Hepatocyte (in vitro differentiated cells): Measurements from ENCODE around the gene AEBP1. TPM values are rescaled to one million over a fixed set of nuclear protein-coding genes. Genes with fewer than 3 reads are reported as not detected.

Experiments used
- DNase-seq: peaks from one replicate; pipeline ENCODE4 v3.0.0-alpha.2; 2016; ENCODE audit warnings: low spot score
- H2AFZ ChIP-seq: fragments of 200-600 bp; sonication (generic); 2 replicates; pipeline ENCODE4 v1.6.0; 2016; ENCODE audit warnings: antibody characterized with exemption, mild to moderate bottlenecking
- H3K27ac ChIP-seq: fragments of 200-600 bp; sonication (generic); 2 replicates; pipeline ENCODE4 v1.5.1; 2016; ENCODE audit warnings: mild to moderate bottlenecking
- H3K27me3 ChIP-seq: fragments of 200-600 bp; sonication (generic); 2 replicates; pipeline ENCODE4 v1.6.1; 2016
- H3K36me3 ChIP-seq: fragments of 200-600 bp; sonication (generic); replicated peaks from 2 replicates; pipeline ENCODE4 v1.5.1; 2016; ENCODE audit warnings: low read depth; ENCODE audit not compliant: insufficient read depth
- H3K4me1 ChIP-seq: fragments of 200-600 bp; sonication (generic); 2 replicates; pipeline ENCODE4 v1.5.1; 2016; ENCODE audit warnings: mild to moderate bottlenecking, moderate library complexity; ENCODE audit not compliant: insufficient read depth
- H3K4me2 ChIP-seq: fragments of 200-600 bp; sonication (generic); 2 replicates; pipeline ENCODE4 v1.6.0; 2016
- H3K4me3 ChIP-seq: fragments of 200-600 bp; sonication (generic); 2 replicates; pipeline ENCODE4 v1.5.1; 2016; ENCODE audit warnings: mild to moderate bottlenecking
- H3K79me2 ChIP-seq: fragments of 200-600 bp; sonication (generic); 2 replicates; pipeline ENCODE4 v1.6.0; 2017; ENCODE audit warnings: mild to moderate bottlenecking
- H3K9me2 ChIP-seq: fragments of 200-600 bp; sonication (generic); replicated peaks from 2 replicates; pipeline ENCODE4 v1.6.0; 2017; ENCODE audit warnings: mild to moderate bottlenecking; ENCODE audit not compliant: insufficient read depth
- H3K9me3 ChIP-seq: fragments of 200-600 bp; sonication (generic); 2 replicates; pipeline ENCODE4 v1.5.1; 2016; ENCODE audit warnings: low read depth, mild to moderate bottlenecking
- H4K20me1 ChIP-seq: fragments of 200-600 bp; sonication (generic); 2 replicates; pipeline ENCODE4 v1.6.0; 2016; ENCODE audit warnings: mild to moderate bottlenecking; ENCODE audit not compliant: insufficient read depth, poor library complexity, severe bottlenecking
- EZH2 ChIP-seq: fragments of 200-600 bp; sonication (generic); IDR thresholded peaks from 2 replicates; pipeline ENCODE4 v1.6.1; 2016; ENCODE audit warnings: antibody characterized with exemption, mild to moderate bottlenecking, borderline replicate concordance
- EZH2phosphoT487 ChIP-seq: fragments of 200-600 bp; sonication (generic); IDR thresholded peaks from one replicate; pipeline ENCODE4 v1.6.1; 2018; ENCODE audit warnings: antibody characterized with exemption, mild to moderate bottlenecking, low read depth, moderate library complexity; ENCODE audit not compliant: unreplicated experiment, severe bottlenecking
- WGBS: methylation state at CpG from one replicate; pipeline ENCODE4 v1.1.6; 2016; ENCODE audit warnings: low lambda C conversion rate; ENCODE audit errors: missing lambda C conversion rate; 5-methylcytosine and 5-hydroxymethylcytosine counted together
- polyA plus RNA-seq: library from polyadenylated mRNA; unstranded; fragments of >200 nt; fragmentation: Nextera tagmentation; extraction: Ambion mirVana; gene quantifications from 2 replicates; pipeline ENCODE4 v1.2.1, GENCODE V29; 2016
- total RNA-seq: library from RNA; depleted of rRNA; stranded (reverse); fragments of >200 nt; gene quantifications from 2 replicates; pipeline ENCODE4 v1.2.3, GENCODE V29; 2014
- TF ChIP-seq, protein P1 (sequence below): fragments of 200-600 bp; sonication (generic); IDR thresholded peaks from 2 replicates; pipeline ENCODE4 v1.5.1; 2016; ENCODE audit warnings: antibody characterized with exemption, mild to moderate bottlenecking; ENCODE audit not compliant: poor library complexity

AEBP1 gene
- total and polyA plus RNA-seq, 2 experiments from 2014 or later = 26.7 to 108 TPM

DNA sequence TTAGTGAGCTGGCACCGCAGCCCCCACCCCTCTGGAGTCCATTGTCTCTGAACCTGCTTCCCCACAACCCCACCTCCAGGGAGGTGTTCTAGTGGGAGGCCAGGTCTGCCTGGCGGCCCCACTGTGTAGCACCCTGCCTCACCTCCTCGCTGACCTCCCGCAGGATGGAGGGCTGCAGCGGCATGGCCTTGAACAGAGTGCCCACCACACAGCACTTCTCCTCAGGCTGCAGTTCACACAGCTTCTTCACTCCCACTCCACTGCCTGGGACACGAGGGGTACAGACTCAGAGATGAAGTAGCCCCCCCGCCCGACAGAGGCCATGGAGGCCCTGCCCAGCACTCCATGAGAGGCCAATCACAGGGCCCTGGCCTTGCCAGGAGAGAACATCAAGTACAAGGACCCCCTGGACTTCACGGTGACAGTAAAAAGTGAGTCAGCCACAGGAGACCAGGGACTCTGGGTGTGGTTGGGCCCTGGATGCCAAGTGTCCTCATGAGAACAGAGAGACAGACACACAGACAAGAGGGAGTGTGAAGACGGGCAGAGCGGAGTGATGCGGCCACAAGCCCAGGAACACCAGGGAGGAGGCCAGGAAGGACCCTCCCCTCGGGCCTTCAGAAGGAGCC is 13.8 kb downstream of the AEBP1 start:
- TF ChIP-seq, protein P1, sequence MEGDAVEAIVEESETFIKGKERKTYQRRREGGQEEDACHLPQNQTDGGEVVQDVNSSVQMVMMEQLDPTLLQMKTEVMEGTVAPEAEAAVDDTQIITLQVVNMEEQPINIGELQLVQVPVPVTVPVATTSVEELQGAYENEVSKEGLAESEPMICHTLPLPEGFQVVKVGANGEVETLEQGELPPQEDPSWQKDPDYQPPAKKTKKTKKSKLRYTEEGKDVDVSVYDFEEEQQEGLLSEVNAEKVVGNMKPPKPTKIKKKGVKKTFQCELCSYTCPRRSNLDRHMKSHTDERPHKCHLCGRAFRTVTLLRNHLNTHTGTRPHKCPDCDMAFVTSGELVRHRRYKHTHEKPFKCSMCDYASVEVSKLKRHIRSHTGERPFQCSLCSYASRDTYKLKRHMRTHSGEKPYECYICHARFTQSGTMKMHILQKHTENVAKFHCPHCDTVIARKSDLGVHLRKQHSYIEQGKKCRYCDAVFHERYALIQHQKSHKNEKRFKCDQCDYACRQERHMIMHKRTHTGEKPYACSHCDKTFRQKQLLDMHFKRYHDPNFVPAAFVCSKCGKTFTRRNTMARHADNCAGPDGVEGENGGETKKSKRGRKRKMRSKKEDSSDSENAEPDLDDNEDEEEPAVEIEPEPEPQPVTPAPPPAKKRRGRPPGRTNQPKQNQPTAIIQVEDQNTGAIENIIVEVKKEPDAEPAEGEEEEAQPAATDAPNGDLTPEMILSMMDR = no peak
- no peak for TF ChIP-seq EZH2
- no peak for TF ChIP-seq EZH2phosphoT487
- WGBS = 91% methylated on average over 13 of the region's 13 CpGs
- Histone ChIP-seq H3K9me3 (no peaks in the 10 kb centered on the region), H3K9me2 (no peaks in the 10 kb centered on the region), H3K27ac (no peak overlapping the region), H3K79me2 (peaks cover 33% of the 10 kb centered on the region), H3K36me3 (no peaks in the 10 kb centered on the region), H3K4me3 (no peak overlapping the region), H3K27me3 (no peaks in the 10 kb centered on the region), H2AFZ (no peak overlapping the region), H4K20me1 (no peaks in the 10 kb centered on the region), H3K4me1 (peaks cover 10% of the 10 kb centered on the region), H3K4me2 (no peak overlapping the region)
- DNase-seq = no peak

GRCh38 chr7:44119829-44120380 is 15.8 kb downstream of the AEBP1 start:
- Histone ChIP-seq H3K79me2 (peaks cover 33% of the 10 kb centered on the region), H3K4me2 (no peak overlapping the region), H3K27ac (no peak overlapping the region), H3K9me2 (no peaks in the 10 kb centered on the region), H3K4me1 (peaks cover 10% of the 10 kb centered on the region), H3K36me3 (no peaks in the 10 kb centered on the region), H3K9me3 (no peaks in the 10 kb centered on the region), H2AFZ (no peak overlapping the region), H3K27me3 (no peaks in the 10 kb centered on the region), H4K20me1 (no peaks in the 10 kb centered on the region), H3K4me3 (no peak overlapping the region)
- WGBS = 94% methylated on average over 8 of the region's 8 CpGs
- DNase-seq = no peak
- TF ChIP-seq, protein P1 = no peak
- no peak for TF ChIP-seq EZH2
- no peak for TF ChIP-seq EZH2phosphoT487

DNA sequence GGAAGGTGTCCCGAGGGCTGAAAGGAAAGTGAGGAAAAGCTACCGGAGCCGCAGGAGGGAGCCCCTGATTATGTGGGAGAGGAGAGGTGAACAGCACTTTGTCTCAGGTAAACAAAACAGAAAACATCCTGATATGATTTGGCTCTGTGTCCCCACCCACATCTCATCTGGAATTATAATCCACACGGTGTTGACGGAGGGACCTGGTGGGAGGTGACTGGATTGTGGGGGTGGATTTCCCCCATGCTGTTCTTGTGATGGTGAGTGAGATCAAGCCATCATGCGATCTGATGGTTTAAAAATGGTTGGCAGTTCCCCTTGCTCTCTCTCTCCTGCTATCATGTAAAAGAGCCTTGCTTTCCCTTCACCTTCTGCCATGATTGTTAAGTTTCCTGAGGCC is 16.2 kb downstream of the AEBP1 start:
- no peaks in the 10 kb centered on the region for H4K20me1 ChIP-seq
- H3K36me3 ChIP-seq = no peaks in the 10 kb centered on the region
- H2AFZ ChIP-seq = no peak overlapping the region
- no peaks in the 10 kb centered on the region for H3K9me2 ChIP-seq
- no peaks in the 10 kb centered on the region for H3K27me3 ChIP-seq
- no peak overlapping the region for H3K27ac ChIP-seq
- WGBS = 89% methylated on average over 6 of the region's 6 CpGs
- peaks cover 33% of the 10 kb centered on the region for H3K79me2 ChIP-seq
- H3K4me1 ChIP-seq = peaks cover 10% of the 10 kb centered on the region
- no peak overlapping the region for H3K4me3 ChIP-seq
- no peak overlapping the region for H3K4me2 ChIP-seq
- DNase-seq = no peak
- TF ChIP-seq, protein P1 = no peak
- TF ChIP-seq EZH2phosphoT487 (no peak), EZH2 (no peak)
- H3K9me3 ChIP-seq = no peaks in the 10 kb centered on the region
